Liver (tissue), 9 donors: ENCODE measurements around the gene JCAD. TPM values are rescaled to one million over a fixed set of nuclear protein-coding genes. Genes with fewer than 3 reads are reported as not detected.

Source experiments
- DNase-seq: peaks from one replicate; pipeline ENCODE4 v3.0.0-alpha.2; 2017; ENCODE audit warnings: low spot score
- H3K27ac ChIP-seq, 2 donors: one replicate each; pipeline ENCODE4 v1.7.0; 2013; ENCODE audit warnings: inconsistent platforms in 2 of 2, low read length in 2 of 2, control low read depth in 1 of 2, low read depth in 1 of 2, mild to moderate bottlenecking in 1 of 2
- H3K27me3 ChIP-seq, 4 donors: one replicate each; pipeline versions ENCODE4 v1.6.1 to v1.7.0; 2013; ENCODE audit warnings: low read length in 3 of 4, inconsistent platforms in 1 of 4, mild to moderate bottlenecking in 1 of 4, moderate library complexity in 1 of 4; ENCODE audit not compliant: control insufficient read depth in 4 of 4, insufficient read depth in 4 of 4
- H3K36me3 ChIP-seq, 4 donors: one replicate each; pipeline versions ENCODE4 v1.6.1 to v1.7.0; 2013; ENCODE audit warnings: low read length in 3 of 4, mild to moderate bottlenecking in 3 of 4, low read depth in 1 of 4, moderate library complexity in 1 of 4; ENCODE audit not compliant: control insufficient read depth in 4 of 4, insufficient read depth in 3 of 4
- H3K4me1 ChIP-seq, 4 donors: one replicate each; pipeline versions ENCODE4 v1.6.1 to v1.7.0; 2013; ENCODE audit warnings: low read length in 3 of 4, mild to moderate bottlenecking in 3 of 4, moderate library complexity in 1 of 4; ENCODE audit not compliant: control insufficient read depth in 4 of 4, insufficient read depth in 4 of 4
- H3K4me3 ChIP-seq, 3 donors: one replicate each; pipeline versions ENCODE4 v1.6.1 to v1.7.0; 2013; ENCODE audit warnings: low read length in 3 of 3, control low read depth in 1 of 3, low read depth in 1 of 3, mild to moderate bottlenecking in 1 of 3
- H3K9ac ChIP-seq, 2 donors: one replicate each; pipeline ENCODE4 v1.7.0; 2013; ENCODE audit warnings: low read length in 2 of 2, mild to moderate bottlenecking in 2 of 2, moderate library complexity in 2 of 2, control low read depth in 1 of 2, low read depth in 1 of 2
- H3K9me3 ChIP-seq, 4 donors: one replicate each; pipeline versions ENCODE4 v1.6.1 to v1.7.0; 2013; ENCODE audit warnings: low read length in 3 of 4; ENCODE audit not compliant: control insufficient read depth in 4 of 4
- FOXA2 ChIP-seq: IDR thresholded peaks from 2 replicates; pipeline ENCODE4 v1.6.1; 2016; ENCODE audit warnings: antibody characterized with exemption
- GABPA ChIP-seq, 2 donors: IDR thresholded peaks in 1 of 2; conservative IDR thresholded peaks in 1 of 2; 2 replicates each; pipeline ENCODE4 v1.6.1; 2016; ENCODE audit warnings: antibody characterized with exemption in 2 of 2, mild to moderate bottlenecking in 1 of 2, moderate library complexity in 1 of 2
- HNF4A ChIP-seq, 2 donors: conservative IDR thresholded peaks; 2 replicates each; pipeline ENCODE4 v1.6.1; 2016; ENCODE audit warnings: antibody characterized with exemption in 2 of 2, mild to moderate bottlenecking in 2 of 2
- JUND ChIP-seq, 2 donors: IDR thresholded peaks; 2 replicates each; pipeline ENCODE4 v1.6.1; 2016; ENCODE audit warnings: antibody characterized with exemption in 2 of 2
- RAD21 ChIP-seq, 2 donors: IDR thresholded peaks; 2 replicates each; pipeline ENCODE4 v1.6.1; 2016; ENCODE audit warnings: antibody characterized with exemption in 2 of 2, mild to moderate bottlenecking in 2 of 2
- SP1 ChIP-seq: IDR thresholded peaks from 2 replicates; pipeline ENCODE4 v1.6.1; 2018; ENCODE audit warnings: antibody characterized with exemption, mild to moderate bottlenecking
- TAF1 ChIP-seq: conservative IDR thresholded peaks from 2 replicates; pipeline ENCODE4 v1.6.1; 2016; ENCODE audit warnings: antibody characterized with exemption, mild to moderate bottlenecking
- WGBS: extraction: QIAGEN DNeasy Blood & Tissue Kit; methylation state at CpG from one replicate; pipeline ENCODE4 v1.1.7; 2013; 5-methylcytosine and 5-hydroxymethylcytosine counted together
- polyA plus RNA-seq, 2 donors: library from polyadenylated mRNA; stranded (reverse) in 1 of 2; unstranded in 1 of 2; fragments of 200-250 nt in 1 of 2; fragments of >200 nt in 1 of 2; fragmentation: Nextera tagmentation in 1 of 2; extraction: Ambion mirVana in 1 of 2; gene quantifications; one replicate each; pipeline versions ENCODE4 v1.2.1 to v1.2.3, GENCODE V29; 2013 to 2015
- total RNA-seq, 2 donors: library from RNA; depleted of rRNA; stranded (reverse); fragments of >200 nt; gene quantifications; one replicate each; pipeline ENCODE4 v1.2.3, GENCODE V29; 2014
- TF ChIP-seq, protein P1 (sequence below): IDR thresholded peaks from 2 replicates; pipeline ENCODE4 v1.6.1; 2016; ENCODE audit warnings: antibody characterized with exemption
- TF ChIP-seq, protein P2 (sequence below): fragments of 150-350 bp; IDR thresholded peaks from 2 replicates; pipeline ENCODE4 v1.5.1; 2017; ENCODE audit warnings: improper control_type of control experiment, low read depth, low read length; ENCODE audit not compliant: missing input control
- TF ChIP-seq, protein P3 (sequence below): IDR thresholded peaks from 2 replicates; pipeline ENCODE4 v1.6.1; 2016; ENCODE audit warnings: antibody characterized with exemption
- TF ChIP-seq, protein P4 (sequence below): IDR thresholded peaks from 2 replicates; pipeline ENCODE4 v1.6.1; 2016; ENCODE audit warnings: antibody characterized with exemption
- TF ChIP-seq, protein P5 (sequence below): IDR thresholded peaks from 2 replicates; pipeline ENCODE4 v1.6.1; 2016; ENCODE audit warnings: antibody characterized with exemption, mild to moderate bottlenecking
- donor health status: healthy.
- donor health status: healthy.
- donor health status: healthy.
- donor health status: healthy.
- donor health status: healthy.

JCAD gene
- total and polyA plus RNA-seq, 4 donors, result 0.77 to 3.2 (median 1.1) TPM

DNA sequence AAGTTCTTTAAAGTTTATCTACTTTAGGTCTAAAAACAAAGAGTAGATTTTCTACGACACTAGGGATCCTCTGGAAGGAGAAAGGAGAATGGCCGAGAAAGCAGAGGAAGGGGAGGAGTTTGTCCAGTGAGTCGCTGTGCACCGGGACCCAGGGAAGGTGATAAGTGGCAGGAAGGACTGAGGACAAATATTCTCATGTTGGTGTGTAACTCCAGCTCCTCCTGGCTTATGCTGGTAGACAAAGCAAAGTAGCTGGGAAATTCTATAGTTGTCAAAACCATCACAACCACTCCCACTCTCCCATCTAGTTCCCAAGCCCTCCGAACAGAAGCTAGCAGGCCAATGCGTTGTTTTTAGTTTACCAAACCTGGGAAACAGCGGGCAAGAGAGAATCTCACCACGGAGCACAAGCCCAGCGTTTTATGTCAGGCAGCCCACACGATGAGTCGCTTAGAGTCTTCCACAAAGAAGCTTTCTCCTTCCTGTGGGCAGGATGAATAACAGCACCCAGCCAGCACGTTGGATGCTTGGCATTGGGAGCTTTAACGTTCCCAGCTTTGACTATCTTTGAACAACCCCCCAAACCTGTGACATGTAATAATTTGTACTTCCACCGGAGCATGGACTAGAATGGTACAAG lies 32.9 kb upstream of the JCAD start:
- Histone ChIP-seq H3K27me3 (no peaks in the 10 kb centered on the region), H3K9me3 (peaks cover 0 to 4% (median 0%) of the 10 kb centered on the region in 4 donors), H3K36me3 (no peaks in the 10 kb centered on the region), H3K4me1 (no peaks in the 10 kb centered on the region), H3K9ac (no peak overlapping the region), H3K27ac (no peak overlapping the region), H3K4me3 (no peak overlapping the region)
- DNase-seq, result no peak
- TF ChIP-seq, protein P1, sequence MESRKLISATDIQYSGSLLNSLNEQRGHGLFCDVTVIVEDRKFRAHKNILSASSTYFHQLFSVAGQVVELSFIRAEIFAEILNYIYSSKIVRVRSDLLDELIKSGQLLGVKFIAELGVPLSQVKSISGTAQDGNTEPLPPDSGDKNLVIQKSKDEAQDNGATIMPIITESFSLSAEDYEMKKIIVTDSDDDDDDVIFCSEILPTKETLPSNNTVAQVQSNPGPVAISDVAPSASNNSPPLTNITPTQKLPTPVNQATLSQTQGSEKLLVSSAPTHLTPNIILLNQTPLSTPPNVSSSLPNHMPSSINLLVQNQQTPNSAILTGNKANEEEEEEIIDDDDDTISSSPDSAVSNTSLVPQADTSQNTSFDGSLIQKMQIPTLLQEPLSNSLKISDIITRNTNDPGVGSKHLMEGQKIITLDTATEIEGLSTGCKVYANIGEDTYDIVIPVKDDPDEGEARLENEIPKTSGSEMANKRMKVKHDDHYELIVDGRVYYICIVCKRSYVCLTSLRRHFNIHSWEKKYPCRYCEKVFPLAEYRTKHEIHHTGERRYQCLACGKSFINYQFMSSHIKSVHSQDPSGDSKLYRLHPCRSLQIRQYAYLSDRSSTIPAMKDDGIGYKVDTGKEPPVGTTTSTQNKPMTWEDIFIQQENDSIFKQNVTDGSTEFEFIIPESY, result no peak
- TF ChIP-seq, protein P2, sequence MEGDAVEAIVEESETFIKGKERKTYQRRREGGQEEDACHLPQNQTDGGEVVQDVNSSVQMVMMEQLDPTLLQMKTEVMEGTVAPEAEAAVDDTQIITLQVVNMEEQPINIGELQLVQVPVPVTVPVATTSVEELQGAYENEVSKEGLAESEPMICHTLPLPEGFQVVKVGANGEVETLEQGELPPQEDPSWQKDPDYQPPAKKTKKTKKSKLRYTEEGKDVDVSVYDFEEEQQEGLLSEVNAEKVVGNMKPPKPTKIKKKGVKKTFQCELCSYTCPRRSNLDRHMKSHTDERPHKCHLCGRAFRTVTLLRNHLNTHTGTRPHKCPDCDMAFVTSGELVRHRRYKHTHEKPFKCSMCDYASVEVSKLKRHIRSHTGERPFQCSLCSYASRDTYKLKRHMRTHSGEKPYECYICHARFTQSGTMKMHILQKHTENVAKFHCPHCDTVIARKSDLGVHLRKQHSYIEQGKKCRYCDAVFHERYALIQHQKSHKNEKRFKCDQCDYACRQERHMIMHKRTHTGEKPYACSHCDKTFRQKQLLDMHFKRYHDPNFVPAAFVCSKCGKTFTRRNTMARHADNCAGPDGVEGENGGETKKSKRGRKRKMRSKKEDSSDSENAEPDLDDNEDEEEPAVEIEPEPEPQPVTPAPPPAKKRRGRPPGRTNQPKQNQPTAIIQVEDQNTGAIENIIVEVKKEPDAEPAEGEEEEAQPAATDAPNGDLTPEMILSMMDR, result no peak
- TF ChIP-seq, protein P3, sequence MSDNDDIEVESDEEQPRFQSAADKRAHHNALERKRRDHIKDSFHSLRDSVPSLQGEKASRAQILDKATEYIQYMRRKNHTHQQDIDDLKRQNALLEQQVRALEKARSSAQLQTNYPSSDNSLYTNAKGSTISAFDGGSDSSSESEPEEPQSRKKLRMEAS, result no peak
- no peak for TF ChIP-seq RAD21 (IDR thresholded peaks at IDR 0.05)
- WGBS, result 74% methylated on average over 14 of the region's 14 CpGs

DNA sequence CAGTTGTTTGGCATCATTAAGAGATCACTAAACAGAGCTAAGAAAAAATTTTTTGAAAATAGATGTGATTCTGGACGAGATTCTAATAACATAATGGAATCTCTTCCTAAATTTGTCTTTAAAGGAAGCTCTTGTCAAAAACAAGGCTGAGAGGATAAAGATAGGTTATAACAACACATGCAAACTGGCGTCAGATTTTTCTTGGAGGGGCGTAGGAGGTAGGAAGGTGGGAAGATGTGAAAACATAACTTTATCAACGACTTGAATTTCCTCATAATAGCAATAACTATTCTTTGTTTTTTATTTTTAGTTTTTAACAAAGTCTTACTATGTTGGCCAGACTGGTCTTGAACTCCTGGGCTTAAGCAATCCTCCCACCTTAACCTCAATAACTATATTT lies 31.8 kb upstream of the JCAD start:
- Histone ChIP-seq H3K4me1 (no peaks in the 10 kb centered on the region), H3K9ac (no peak overlapping the region), H3K4me3 (no peak overlapping the region), H3K27me3 (no peaks in the 10 kb centered on the region), H3K36me3 (no peaks in the 10 kb centered on the region), H3K27ac (no peak overlapping the region), H3K9me3 (peaks cover 0 to 4% (median 0%) of the 10 kb centered on the region in 4 donors)
- 83% methylated on average over 4 of the region's 4 CpGs for WGBS
- TF ChIP-seq, protein P1, result no peak
- TF ChIP-seq, protein P4, sequence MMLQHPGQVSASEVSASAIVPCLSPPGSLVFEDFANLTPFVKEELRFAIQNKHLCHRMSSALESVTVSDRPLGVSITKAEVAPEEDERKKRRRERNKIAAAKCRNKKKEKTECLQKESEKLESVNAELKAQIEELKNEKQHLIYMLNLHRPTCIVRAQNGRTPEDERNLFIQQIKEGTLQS, result no peak
- TF ChIP-seq GABPA (IDR thresholded peaks at IDR 0.05 in 1 of 2, conservative IDR thresholded peaks at IDR 0.05 in 1 of 2) (no peak), JUND (IDR thresholded peaks at IDR 0.05) (no peak), SP1 (no peak), FOXA2 (no peak), HNF4A (conservative IDR thresholded peaks at IDR 0.05) (no peak), TAF1 (no peak)
- TF ChIP-seq, protein P5, sequence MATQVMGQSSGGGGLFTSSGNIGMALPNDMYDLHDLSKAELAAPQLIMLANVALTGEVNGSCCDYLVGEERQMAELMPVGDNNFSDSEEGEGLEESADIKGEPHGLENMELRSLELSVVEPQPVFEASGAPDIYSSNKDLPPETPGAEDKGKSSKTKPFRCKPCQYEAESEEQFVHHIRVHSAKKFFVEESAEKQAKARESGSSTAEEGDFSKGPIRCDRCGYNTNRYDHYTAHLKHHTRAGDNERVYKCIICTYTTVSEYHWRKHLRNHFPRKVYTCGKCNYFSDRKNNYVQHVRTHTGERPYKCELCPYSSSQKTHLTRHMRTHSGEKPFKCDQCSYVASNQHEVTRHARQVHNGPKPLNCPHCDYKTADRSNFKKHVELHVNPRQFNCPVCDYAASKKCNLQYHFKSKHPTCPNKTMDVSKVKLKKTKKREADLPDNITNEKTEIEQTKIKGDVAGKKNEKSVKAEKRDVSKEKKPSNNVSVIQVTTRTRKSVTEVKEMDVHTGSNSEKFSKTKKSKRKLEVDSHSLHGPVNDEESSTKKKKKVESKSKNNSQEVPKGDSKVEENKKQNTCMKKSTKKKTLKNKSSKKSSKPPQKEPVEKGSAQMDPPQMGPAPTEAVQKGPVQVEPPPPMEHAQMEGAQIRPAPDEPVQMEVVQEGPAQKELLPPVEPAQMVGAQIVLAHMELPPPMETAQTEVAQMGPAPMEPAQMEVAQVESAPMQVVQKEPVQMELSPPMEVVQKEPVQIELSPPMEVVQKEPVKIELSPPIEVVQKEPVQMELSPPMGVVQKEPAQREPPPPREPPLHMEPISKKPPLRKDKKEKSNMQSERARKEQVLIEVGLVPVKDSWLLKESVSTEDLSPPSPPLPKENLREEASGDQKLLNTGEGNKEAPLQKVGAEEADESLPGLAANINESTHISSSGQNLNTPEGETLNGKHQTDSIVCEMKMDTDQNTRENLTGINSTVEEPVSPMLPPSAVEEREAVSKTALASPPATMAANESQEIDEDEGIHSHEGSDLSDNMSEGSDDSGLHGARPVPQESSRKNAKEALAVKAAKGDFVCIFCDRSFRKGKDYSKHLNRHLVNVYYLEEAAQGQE, result no peak
- TF ChIP-seq, protein P3, result no peak
- TF ChIP-seq, protein P2, result no peak
- DNase-seq, result no peak
